ENCODE data around the gene IRX3.

IRX3 gene

DNA sequence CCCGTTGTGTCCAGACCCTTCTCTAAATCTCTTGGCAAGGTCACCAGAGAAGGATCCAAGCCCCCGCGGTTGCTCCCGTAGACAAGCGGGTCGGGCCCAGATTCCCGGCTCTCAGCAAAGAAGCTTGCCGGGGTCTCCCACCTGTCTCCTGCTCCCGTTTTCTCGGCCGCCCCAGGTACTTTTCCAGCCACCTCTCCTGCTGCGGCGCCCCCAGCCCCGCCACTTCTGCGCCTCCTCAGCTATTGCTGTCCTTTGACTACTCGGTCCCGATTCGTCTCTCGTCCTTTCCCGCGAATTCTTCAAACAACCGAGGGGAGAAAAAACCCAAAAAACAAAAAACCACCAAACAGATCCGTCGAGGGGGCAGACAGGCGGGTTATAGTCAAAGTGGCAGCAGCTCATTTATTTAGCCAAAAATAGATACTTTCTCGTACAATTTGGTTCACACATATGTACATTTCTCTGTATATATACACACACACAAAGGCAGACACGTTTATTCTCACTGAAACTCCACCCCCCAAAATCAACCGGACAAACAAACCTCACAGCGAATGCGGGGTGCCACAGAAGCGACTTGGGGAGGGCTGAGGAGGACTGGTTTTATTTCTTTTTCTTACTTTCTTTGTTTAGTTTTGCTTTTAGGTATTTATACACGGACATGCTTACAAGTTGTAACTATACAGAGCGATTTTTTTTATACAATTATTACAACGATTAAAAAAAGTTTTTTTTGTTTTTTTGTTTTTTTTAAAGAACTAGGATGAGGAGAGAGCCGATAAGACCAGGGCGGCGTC lies 3.5 kb downstream of the IRX3 start:
- no peak overlapping the region for H4K91ac ChIP-seq (ENCODE audit: low read length)
- no peak overlapping the region for H3K23ac ChIP-seq (ENCODE audit: low read length in 2 of 2)
- WGBS, result 10% methylated on average over 30 of the region's 37 CpGs
- no peak overlapping the region for H2BK12ac ChIP-seq (ENCODE audit: low read length in 2 of 2)
- no peaks in the 10 kb centered on the region for H3K9me3 ChIP-seq (ENCODE audit: control insufficient read depth, low read length)
- no peak overlapping the region for H3K9ac ChIP-seq (ENCODE audit: low read length)
- no peak overlapping the region for H3K4ac ChIP-seq (ENCODE audit: low read depth in 1 of 2, low read length in 2 of 2)
- no peak overlapping the region for H3K14ac ChIP-seq (ENCODE audit: low read length in 2 of 2)
- H2AFZ ChIP-seq (ENCODE audit: low read depth, low read length), result no peak overlapping the region
- no peak overlapping the region for H2AK5ac ChIP-seq (ENCODE audit: low read length, severe bottlenecking)
- H3K27me3 ChIP-seq (ENCODE audit: control insufficient read depth in 1 of 2, insufficient read depth in 1 of 2, low read length in 2 of 2), result peaks cover 0 to 21% of the 10 kb centered on the region in 2 experiments
- no peak overlapping the region for H3K4me3 ChIP-seq (ENCODE audit: insufficient read depth in 1 of 2, low read depth in 1 of 2, low read length in 2 of 2)
- H2BK15ac ChIP-seq (ENCODE audit: low read depth, poor library complexity, severe bottlenecking), result no peak overlapping the region
- H2BK120ac ChIP-seq (ENCODE audit: low read depth, low read length), result no peak overlapping the region
- H3K79me1 ChIP-seq (replicated peaks; ENCODE audit: low read length, poor library complexity, severe bottlenecking), result peaks cover 5% of the 10 kb centered on the region
- H3K36me3 ChIP-seq (ENCODE audit: control insufficient read depth in 1 of 2, insufficient read depth in 2 of 2, low read depth in 1 of 2, low read length in 2 of 2), result no peaks in the 10 kb centered on the region
- no peak overlapping the region for H4K8ac ChIP-seq (ENCODE audit: low read length)
- DNase-seq, result no peak
- H3K18ac ChIP-seq (ENCODE audit: low read depth in 1 of 2, low read length in 2 of 2), result no peak overlapping the region
- peak overlapping the region; percentile 74 for H3K4me2 ChIP-seq (ENCODE audit: low read length, poor library complexity, severe bottlenecking)
- no peak overlapping the region for H2BK5ac ChIP-seq (ENCODE audit: low read depth, low read length, poor library complexity, severe bottlenecking)
- peaks cover 39% of the 10 kb centered on the region for H3K4me1 ChIP-seq (ENCODE audit: control insufficient read depth, insufficient read depth, low read depth, low read length)
- H3K27ac ChIP-seq (ENCODE audit: low read length, poor library complexity, severe bottlenecking), result no peak overlapping the region

DNA sequence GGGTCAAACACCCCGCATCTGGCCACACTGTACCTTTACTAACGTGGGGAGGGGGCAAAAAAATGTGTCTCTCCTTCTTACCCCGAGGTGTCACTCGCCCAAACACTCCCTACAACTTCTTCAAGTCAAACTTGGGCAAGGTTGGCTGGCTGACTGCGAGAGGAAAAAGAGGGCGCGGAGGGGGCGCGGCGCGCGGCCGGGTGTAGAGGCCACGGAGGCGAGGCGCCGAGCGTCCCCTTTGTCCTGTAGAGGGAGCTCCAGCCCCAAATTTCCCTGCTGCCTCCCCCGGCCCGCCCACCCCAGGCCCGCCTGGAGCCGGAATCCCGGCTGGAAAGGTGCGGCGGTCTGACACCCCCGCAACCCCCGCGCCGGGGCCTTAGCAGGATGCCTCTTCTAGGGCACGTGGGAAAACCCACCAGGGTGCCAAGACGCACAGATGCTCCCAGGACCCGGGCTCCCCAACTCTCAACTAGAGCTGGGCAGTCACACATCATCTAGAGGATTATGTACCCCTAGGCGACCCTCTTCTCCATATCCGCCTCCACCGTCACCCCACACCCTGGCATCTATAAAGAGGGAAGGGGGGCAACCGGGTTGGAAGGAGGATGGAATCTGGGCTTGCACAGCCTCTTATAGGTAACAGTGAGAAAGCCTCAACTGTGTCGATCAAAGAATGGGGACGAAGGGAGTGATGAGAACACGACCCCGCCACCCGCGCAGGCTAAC lies 4.2 kb downstream of the IRX3 start:
- no peak overlapping the region for H3K14ac ChIP-seq (ENCODE audit: low read length in 2 of 2)
- H2AK5ac ChIP-seq (ENCODE audit: low read length, severe bottlenecking), result no peak overlapping the region
- H3K79me1 ChIP-seq (replicated peaks; ENCODE audit: low read length, poor library complexity, severe bottlenecking), result peaks cover 5% of the 10 kb centered on the region
- H3K27ac ChIP-seq (ENCODE audit: low read length, poor library complexity, severe bottlenecking), result no peak overlapping the region
- DNase-seq, result no peak
- H3K9me3 ChIP-seq (ENCODE audit: control insufficient read depth, low read length), result no peaks in the 10 kb centered on the region
- peaks cover 35% of the 10 kb centered on the region for H3K4me1 ChIP-seq (ENCODE audit: control insufficient read depth, insufficient read depth, low read depth, low read length)
- no peak overlapping the region for H3K23ac ChIP-seq (ENCODE audit: low read length in 2 of 2)
- peak overlapping the region in 1 of 2 experiments; percentile 28 for H3K4me3 ChIP-seq (ENCODE audit: insufficient read depth in 1 of 2, low read depth in 1 of 2, low read length in 2 of 2)
- no peak overlapping the region for H2BK12ac ChIP-seq (ENCODE audit: low read length in 2 of 2)
- H3K4ac ChIP-seq (ENCODE audit: low read depth in 1 of 2, low read length in 2 of 2), result no peak overlapping the region
- 6% methylated on average over 34 of the region's 42 CpGs for WGBS
- no peak overlapping the region for H2AFZ ChIP-seq (ENCODE audit: low read depth, low read length)
- H3K27me3 ChIP-seq (ENCODE audit: control insufficient read depth in 1 of 2, insufficient read depth in 1 of 2, low read length in 2 of 2), result peaks cover 0 to 13% of the 10 kb centered on the region in 2 experiments
- no peak overlapping the region for H2BK120ac ChIP-seq (ENCODE audit: low read depth, low read length)
- peak overlapping the region; percentile 69 for H3K4me2 ChIP-seq (ENCODE audit: low read length, poor library complexity, severe bottlenecking)
- H4K8ac ChIP-seq (ENCODE audit: low read length), result no peak overlapping the region
- H3K36me3 ChIP-seq (ENCODE audit: control insufficient read depth in 1 of 2, insufficient read depth in 2 of 2, low read depth in 1 of 2, low read length in 2 of 2), result no peaks in the 10 kb centered on the region
- no peak overlapping the region for H3K18ac ChIP-seq (ENCODE audit: low read depth in 1 of 2, low read length in 2 of 2)
- H2BK5ac ChIP-seq (ENCODE audit: low read depth, low read length, poor library complexity, severe bottlenecking), result no peak overlapping the region
- no peak overlapping the region for H3K9ac ChIP-seq (ENCODE audit: low read length)
- H4K91ac ChIP-seq (ENCODE audit: low read length), result no peak overlapping the region
- no peak overlapping the region for H2BK15ac ChIP-seq (ENCODE audit: low read depth, poor library complexity, severe bottlenecking)

DNA sequence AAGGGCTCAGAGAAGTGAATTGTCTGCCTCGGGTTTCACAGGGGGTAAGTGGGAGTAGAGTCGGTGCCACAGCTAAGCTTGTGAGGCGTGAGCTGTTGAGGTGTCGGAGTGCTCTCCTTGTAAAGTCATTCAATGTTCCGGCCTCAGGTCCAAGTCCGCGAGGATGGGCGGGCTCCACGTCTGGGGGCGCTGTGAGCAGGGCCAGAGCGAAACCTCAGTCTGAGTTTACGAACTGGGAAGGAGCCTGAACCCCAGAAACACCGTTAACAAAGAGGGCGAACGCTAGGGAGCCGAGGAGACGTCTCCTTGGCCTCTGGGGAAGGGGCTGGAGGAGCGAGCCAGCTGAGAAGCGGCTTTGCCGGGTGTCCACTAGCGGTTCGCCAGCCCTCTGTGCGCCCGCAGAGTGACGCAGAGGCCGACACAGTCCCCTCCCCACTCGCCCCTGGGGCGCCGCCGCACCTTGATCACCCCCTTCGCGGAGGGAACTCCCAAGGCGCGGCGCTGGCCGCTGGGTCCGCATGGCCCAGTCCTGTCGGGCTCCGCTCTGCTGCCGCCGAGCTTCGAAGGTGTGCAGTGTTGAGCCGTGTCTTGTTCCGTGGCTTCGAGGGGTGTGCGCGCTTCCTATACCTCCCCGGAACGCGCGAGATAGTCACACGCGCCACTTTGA lies 4.9 kb downstream of the IRX3 start:
- Histone ChIP-seq H3K9ac (ENCODE audit: low read length) (no peak overlapping the region), H3K27me3 (ENCODE audit: control insufficient read depth in 1 of 2, insufficient read depth in 1 of 2, low read length in 2 of 2) (peaks cover 0 to 10% of the 10 kb centered on the region in 2 experiments), H3K4me1 (ENCODE audit: control insufficient read depth, insufficient read depth, low read depth, low read length) (peaks cover 33% of the 10 kb centered on the region), H2AK5ac (ENCODE audit: low read length, severe bottlenecking) (no peak overlapping the region), H4K91ac (ENCODE audit: low read length) (no peak overlapping the region), H3K27ac (ENCODE audit: low read length, poor library complexity, severe bottlenecking) (no peak overlapping the region), H3K36me3 (ENCODE audit: control insufficient read depth in 1 of 2, insufficient read depth in 2 of 2, low read depth in 1 of 2, low read length in 2 of 2) (no peaks in the 10 kb centered on the region), H3K23ac (ENCODE audit: low read length in 2 of 2) (no peak overlapping the region), H2BK15ac (ENCODE audit: low read depth, poor library complexity, severe bottlenecking) (no peak overlapping the region), H3K14ac (ENCODE audit: low read length in 2 of 2) (no peak overlapping the region), H3K18ac (ENCODE audit: low read depth in 1 of 2, low read length in 2 of 2) (no peak overlapping the region), H3K4me3 (ENCODE audit: insufficient read depth in 1 of 2, low read depth in 1 of 2, low read length in 2 of 2) (peak overlapping the region in 1 of 2 experiments; percentile 28), H2BK120ac (ENCODE audit: low read depth, low read length) (no peak overlapping the region), H3K79me1 (replicated peaks; ENCODE audit: low read length, poor library complexity, severe bottlenecking) (peaks cover 5% of the 10 kb centered on the region), H2BK12ac (ENCODE audit: low read length in 2 of 2) (no peak overlapping the region), H4K8ac (ENCODE audit: low read length) (no peak overlapping the region), H2AFZ (ENCODE audit: low read depth, low read length) (no peak overlapping the region), H2BK5ac (ENCODE audit: low read depth, low read length, poor library complexity, severe bottlenecking) (no peak overlapping the region), H3K9me3 (ENCODE audit: control insufficient read depth, low read length) (no peaks in the 10 kb centered on the region), H3K4ac (ENCODE audit: low read depth in 1 of 2, low read length in 2 of 2) (no peak overlapping the region), H3K4me2 (ENCODE audit: low read length, poor library complexity, severe bottlenecking) (peak overlapping the region; percentile 69)
- DNase-seq, result no peak
- WGBS, result 27% methylated on average over 53 of the region's 53 CpGs

DNA sequence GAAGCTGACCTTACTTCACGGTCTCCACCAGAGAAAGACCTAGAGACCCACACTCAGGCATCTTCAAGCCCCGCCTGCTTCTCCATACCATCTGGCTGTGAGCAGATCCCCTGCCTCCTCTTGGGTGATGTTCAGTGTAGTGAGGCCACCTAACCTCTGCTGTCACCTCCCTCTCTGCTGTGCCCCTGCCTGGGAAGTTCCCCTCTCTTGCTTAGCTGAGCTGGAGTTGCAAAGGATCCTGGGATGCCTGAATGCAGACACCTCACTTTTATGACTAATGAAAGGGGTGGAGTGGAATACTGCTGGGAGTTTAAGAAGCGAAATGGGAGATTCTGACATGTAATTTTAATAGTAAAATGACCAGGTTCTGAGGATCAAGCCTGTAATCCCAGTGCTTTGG lies 5.8 kb downstream of the IRX3 start:
- no peak overlapping the region for H3K27ac ChIP-seq (ENCODE audit: low read length, poor library complexity, severe bottlenecking)
- H3K14ac ChIP-seq (ENCODE audit: low read length in 2 of 2), result no peak overlapping the region
- H3K27me3 ChIP-seq (ENCODE audit: control insufficient read depth in 1 of 2, insufficient read depth in 1 of 2, low read length in 2 of 2), result peaks cover 0 to 10% of the 10 kb centered on the region in 2 experiments
- WGBS, result 83% methylated on average over 3 of the region's 3 CpGs
- peak overlapping the region; percentile 1 for H2AFZ ChIP-seq (ENCODE audit: low read depth, low read length)
- H4K8ac ChIP-seq (ENCODE audit: low read length), result no peak overlapping the region
- no peak overlapping the region for H2BK12ac ChIP-seq (ENCODE audit: low read length in 2 of 2)
- H2BK15ac ChIP-seq (ENCODE audit: low read depth, poor library complexity, severe bottlenecking), result no peak overlapping the region
- H2BK120ac ChIP-seq (ENCODE audit: low read depth, low read length), result no peak overlapping the region
- no peak overlapping the region for H3K4me2 ChIP-seq (ENCODE audit: low read length, poor library complexity, severe bottlenecking)
- peaks cover 37% of the 10 kb centered on the region for H3K4me1 ChIP-seq (ENCODE audit: control insufficient read depth, insufficient read depth, low read depth, low read length)
- no peak overlapping the region for H4K91ac ChIP-seq (ENCODE audit: low read length)
- no peak overlapping the region for H3K18ac ChIP-seq (ENCODE audit: low read depth in 1 of 2, low read length in 2 of 2)
- H3K36me3 ChIP-seq (ENCODE audit: control insufficient read depth in 1 of 2, insufficient read depth in 2 of 2, low read depth in 1 of 2, low read length in 2 of 2), result no peaks in the 10 kb centered on the region
- H3K23ac ChIP-seq (ENCODE audit: low read length in 2 of 2), result no peak overlapping the region
- H2BK5ac ChIP-seq (ENCODE audit: low read depth, low read length, poor library complexity, severe bottlenecking), result no peak overlapping the region
- peaks cover 5% of the 10 kb centered on the region for H3K79me1 ChIP-seq (replicated peaks; ENCODE audit: low read length, poor library complexity, severe bottlenecking)
- H3K9ac ChIP-seq (ENCODE audit: low read length), result no peak overlapping the region
- no peak overlapping the region for H3K4ac ChIP-seq (ENCODE audit: low read depth in 1 of 2, low read length in 2 of 2)
- no peak overlapping the region for H3K4me3 ChIP-seq (ENCODE audit: insufficient read depth in 1 of 2, low read depth in 1 of 2, low read length in 2 of 2)
- no peaks in the 10 kb centered on the region for H3K9me3 ChIP-seq (ENCODE audit: control insufficient read depth, low read length)
- H2AK5ac ChIP-seq (ENCODE audit: low read length, severe bottlenecking), result no peak overlapping the region
- DNase-seq, result no peak
